DND-41 (cell line): ENCODE data around the gene PSTPIP1.

ENCODE experiments used
- EZH2 ChIP-seq: IDR thresholded peaks from 3 replicates; pipeline ENCODE4 v1.6.1; 2012; ENCODE audit warnings: borderline replicate concordance, low read depth, mild to moderate bottlenecking, moderate library complexity, low read length, inconsistent platforms; ENCODE audit not compliant: severe bottlenecking
- TF ChIP-seq, protein P1 (sequence below): IDR thresholded peaks from 2 replicates; pipeline ENCODE4 v1.5.1; 2012; ENCODE audit warnings: borderline replicate concordance, low read length, moderate library complexity, mild to moderate bottlenecking; ENCODE audit not compliant: poor library complexity, severe bottlenecking; ENCODE audit errors: extremely low read depth

DNA sequence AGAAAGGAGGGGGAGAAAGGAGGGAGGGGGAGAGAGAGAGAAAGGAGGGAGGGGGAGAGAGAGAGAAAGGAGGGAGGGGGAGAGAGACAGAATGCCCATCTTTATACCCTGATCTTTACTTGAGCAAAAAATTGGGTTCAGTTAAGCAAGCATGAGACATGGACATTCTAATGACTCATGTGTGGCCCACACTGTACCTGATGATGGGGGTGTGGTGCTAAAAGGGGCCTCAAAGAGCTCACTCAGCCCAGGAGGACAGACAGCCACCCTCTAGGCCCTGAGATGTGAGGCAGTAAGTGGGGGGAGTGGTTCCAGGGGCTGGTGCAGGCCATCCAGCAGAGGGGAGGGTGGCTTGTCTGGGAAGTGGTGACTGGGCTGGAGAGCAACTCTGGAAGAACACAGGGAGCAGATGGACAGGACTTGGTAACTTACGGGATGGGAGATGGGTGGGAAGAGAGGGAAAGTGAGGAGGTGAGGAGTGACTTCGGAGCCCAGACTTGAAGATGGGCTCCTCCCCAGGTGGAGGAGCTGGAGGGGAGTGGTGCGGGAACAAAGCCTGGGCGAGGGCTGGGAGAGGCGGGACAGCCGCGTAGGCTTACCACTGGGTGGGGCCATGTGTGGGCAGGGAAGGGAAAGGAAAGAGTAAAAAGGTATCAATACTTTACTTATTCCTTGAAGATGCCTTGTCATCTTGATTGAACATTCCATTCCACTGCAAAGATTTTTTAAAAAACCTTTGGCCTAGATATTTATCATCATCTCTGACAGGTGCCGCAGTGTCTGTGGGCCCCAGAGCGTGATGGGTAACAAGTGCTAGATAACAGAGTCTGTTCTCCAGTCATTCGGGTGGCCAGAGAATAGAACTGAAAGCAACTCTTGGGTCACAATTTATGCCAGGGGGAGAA lies 43.6 kb downstream of the PSTPIP1 start:
- TF ChIP-seq, protein P1, sequence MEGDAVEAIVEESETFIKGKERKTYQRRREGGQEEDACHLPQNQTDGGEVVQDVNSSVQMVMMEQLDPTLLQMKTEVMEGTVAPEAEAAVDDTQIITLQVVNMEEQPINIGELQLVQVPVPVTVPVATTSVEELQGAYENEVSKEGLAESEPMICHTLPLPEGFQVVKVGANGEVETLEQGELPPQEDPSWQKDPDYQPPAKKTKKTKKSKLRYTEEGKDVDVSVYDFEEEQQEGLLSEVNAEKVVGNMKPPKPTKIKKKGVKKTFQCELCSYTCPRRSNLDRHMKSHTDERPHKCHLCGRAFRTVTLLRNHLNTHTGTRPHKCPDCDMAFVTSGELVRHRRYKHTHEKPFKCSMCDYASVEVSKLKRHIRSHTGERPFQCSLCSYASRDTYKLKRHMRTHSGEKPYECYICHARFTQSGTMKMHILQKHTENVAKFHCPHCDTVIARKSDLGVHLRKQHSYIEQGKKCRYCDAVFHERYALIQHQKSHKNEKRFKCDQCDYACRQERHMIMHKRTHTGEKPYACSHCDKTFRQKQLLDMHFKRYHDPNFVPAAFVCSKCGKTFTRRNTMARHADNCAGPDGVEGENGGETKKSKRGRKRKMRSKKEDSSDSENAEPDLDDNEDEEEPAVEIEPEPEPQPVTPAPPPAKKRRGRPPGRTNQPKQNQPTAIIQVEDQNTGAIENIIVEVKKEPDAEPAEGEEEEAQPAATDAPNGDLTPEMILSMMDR, result no peak
- no peak for TF ChIP-seq EZH2
